Thyroid gland (tissue), 4 donors: ENCODE measurements around the gene FAM120B. TPM values are rescaled to one million over a fixed set of nuclear protein-coding genes. Genes with fewer than 3 reads are reported as not detected.

ENCODE experiments used
- DNase-seq, 2 donors: peaks; one replicate each; pipeline ENCODE4 v3.0.0-alpha.2; 2019
- H3K27ac ChIP-seq, 3 donors: fragments of 200-600 bp; sonication (generic); 1 replicate in 2 of 3; 2 replicates in 1 of 3; pipeline ENCODE4 v1.5.1; 2016 to 2019; ENCODE audit warnings: mild to moderate bottlenecking in 1 of 3, moderate library complexity in 1 of 3
- H3K27me3 ChIP-seq: fragments of 200-600 bp; sonication (generic); one replicate; pipeline ENCODE4 v1.5.1; 2019
- H3K36me3 ChIP-seq, 2 donors: fragments of 200-600 bp; sonication (generic); one replicate each; pipeline ENCODE4 v1.5.1; 2016 to 2019
- H3K4me1 ChIP-seq, 2 donors: fragments of 200-600 bp; sonication (generic); one replicate each; pipeline ENCODE4 v1.5.1; 2017 to 2019
- H3K4me3 ChIP-seq, 3 donors: fragments of 200-600 bp; sonication (generic); replicated peaks in 1 of 3; 1 replicate in 2 of 3; 2 replicates in 1 of 3; pipeline ENCODE4 v1.5.1; 2016; ENCODE audit warnings: mild to moderate bottlenecking in 1 of 3
- H3K9me3 ChIP-seq: fragments of 200-600 bp; sonication (generic); one replicate; pipeline ENCODE4 v1.5.1; 2017
- POLR2A ChIP-seq, 2 donors: fragments of 450-650 bp; IDR thresholded peaks; one replicate each; pipeline ENCODE4 v1.6.1; 2017; ENCODE audit warnings: antibody characterized with exemption in 2 of 2, mild to moderate bottlenecking in 2 of 2, moderate library complexity in 1 of 2
- WGBS, 2 donors: methylation state at CpG; one replicate each; pipeline ENCODE4 v1.1.5; 2017; 5-methylcytosine and 5-hydroxymethylcytosine counted together
- intact Hi-C: fragments of 100-400 bp; cut with DNase I; formaldehyde crosslinking; loops from one replicate; pipeline ENCODE4 v1.15.1; 2023
- total RNA-seq, 4 donors: library from RNA; depleted of rRNA; stranded (reverse); fragments of >200 nt; gene quantifications; one replicate each; pipeline ENCODE4 v1.2.3, GENCODE V29; 2016
- TF ChIP-seq, protein P1 (sequence below), 6 experiments: fragments of 200-600 bp in 3 of 6; fragments of 450-650 bp in 3 of 6; sonication (generic) in 3 of 6; IDR thresholded peaks; one replicate each; pipeline ENCODE4 v1.5.1; 2016 to 2019; ENCODE audit warnings: antibody characterized with exemption in 6 of 6, mild to moderate bottlenecking in 2 of 6, inconsistent platforms in 1 of 6, moderate library complexity in 1 of 6

Gene FAM120B
- total RNA-seq, 4 donors from 2014 or later, result 26.9 to 38.4 (median 27.7) TPM

DNA sequence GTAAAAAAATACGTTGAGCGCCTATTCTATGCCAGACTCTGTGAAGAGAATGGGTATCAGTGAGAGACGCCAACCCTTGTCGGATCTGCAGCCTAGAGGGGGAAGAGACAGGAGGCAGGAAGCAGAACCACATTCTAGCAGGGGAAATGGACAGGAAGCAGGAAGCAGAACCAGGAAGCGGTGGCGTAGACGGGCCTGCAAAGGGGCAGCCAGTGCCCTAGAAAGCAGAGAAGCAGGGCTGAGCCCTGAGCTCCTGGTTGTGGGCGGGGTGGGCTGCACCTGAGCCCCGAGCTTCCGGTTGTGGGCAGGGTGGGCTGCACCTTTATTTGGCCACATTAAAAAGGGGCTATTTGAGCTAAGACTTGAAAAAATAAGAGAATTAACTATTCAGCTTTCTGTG is 71.9 kb downstream of the FAM120B start:
- no peak overlapping the region for H3K27ac ChIP-seq
- H3K9me3 ChIP-seq, result no peaks in the 10 kb centered on the region
- no peaks in the 10 kb centered on the region for H3K27me3 ChIP-seq
- H3K36me3 ChIP-seq, result no peaks in the 10 kb centered on the region
- WGBS, 2 donors, result 82 to 83% methylated on average over 10 of the region's 10 CpGs
- intact Hi-C loops, result no loop called here
- no peak for DNase-seq
- H3K4me1 ChIP-seq, result peaks cover 0 to 4% of the 10 kb centered on the region in 2 donors
- no peak for TF ChIP-seq POLR2A (IDR thresholded peaks at IDR 0.05)
- TF ChIP-seq, protein P1, sequence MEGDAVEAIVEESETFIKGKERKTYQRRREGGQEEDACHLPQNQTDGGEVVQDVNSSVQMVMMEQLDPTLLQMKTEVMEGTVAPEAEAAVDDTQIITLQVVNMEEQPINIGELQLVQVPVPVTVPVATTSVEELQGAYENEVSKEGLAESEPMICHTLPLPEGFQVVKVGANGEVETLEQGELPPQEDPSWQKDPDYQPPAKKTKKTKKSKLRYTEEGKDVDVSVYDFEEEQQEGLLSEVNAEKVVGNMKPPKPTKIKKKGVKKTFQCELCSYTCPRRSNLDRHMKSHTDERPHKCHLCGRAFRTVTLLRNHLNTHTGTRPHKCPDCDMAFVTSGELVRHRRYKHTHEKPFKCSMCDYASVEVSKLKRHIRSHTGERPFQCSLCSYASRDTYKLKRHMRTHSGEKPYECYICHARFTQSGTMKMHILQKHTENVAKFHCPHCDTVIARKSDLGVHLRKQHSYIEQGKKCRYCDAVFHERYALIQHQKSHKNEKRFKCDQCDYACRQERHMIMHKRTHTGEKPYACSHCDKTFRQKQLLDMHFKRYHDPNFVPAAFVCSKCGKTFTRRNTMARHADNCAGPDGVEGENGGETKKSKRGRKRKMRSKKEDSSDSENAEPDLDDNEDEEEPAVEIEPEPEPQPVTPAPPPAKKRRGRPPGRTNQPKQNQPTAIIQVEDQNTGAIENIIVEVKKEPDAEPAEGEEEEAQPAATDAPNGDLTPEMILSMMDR (IDR thresholded peaks at IDR 0.05), result no peak
- no peak overlapping the region for H3K4me3 ChIP-seq

DNA sequence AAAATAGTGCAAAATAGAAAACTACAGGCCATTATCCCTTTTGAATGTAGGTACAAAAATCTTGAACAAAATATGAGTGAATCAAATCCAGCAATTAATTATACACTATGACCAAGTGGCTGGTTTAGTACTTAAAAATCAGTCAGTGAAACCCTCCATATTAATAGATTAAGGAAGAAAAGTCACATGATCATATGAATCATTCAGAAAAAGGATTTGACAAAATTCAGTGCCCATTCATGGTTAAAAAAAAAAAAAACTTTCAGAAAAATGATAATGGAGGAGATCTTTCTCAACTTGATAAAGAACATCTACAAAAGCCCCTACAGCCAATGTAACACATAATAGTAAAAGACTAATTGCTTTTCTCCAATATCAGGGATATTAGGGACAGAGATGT is 75.0 kb downstream of the FAM120B start:
- DNase-seq, result no peak
- Histone ChIP-seq H3K9me3 (no peaks in the 10 kb centered on the region), H3K27ac (no peak overlapping the region), H3K27me3 (no peaks in the 10 kb centered on the region), H3K4me3 (no peak overlapping the region), H3K36me3 (no peaks in the 10 kb centered on the region), H3K4me1 (peaks cover 0 to 4% of the 10 kb centered on the region in 2 donors)
- TF ChIP-seq, protein P1 (IDR thresholded peaks at IDR 0.05), result no peak
- TF ChIP-seq POLR2A (IDR thresholded peaks at IDR 0.05), result no peak
- intact Hi-C loops, result no loop called here

DNA sequence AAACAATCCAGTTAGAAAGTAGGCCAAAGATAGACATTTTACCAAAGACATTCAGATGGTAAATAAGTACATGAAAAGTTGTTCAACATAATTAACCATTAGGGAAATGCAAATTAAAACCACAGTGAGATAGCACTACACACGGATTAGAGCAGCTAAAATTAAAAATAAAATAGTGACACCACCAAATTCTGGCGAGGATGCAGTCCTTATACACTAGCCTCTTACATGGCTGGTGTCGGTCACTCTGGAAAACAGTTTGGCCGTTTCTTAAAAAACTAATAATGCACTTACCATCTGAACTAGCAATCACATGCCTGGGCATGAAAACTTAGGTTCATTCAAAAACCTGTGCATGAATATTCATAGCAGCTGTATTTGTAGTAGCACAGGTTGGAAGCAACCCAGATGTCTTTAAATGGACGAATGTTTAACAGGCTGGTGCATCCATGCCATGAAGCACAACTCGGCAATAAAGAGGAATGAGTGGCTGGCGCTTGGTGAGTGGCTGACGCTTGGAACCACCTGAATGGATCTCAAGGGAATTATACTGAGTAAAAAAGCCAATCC is 77.0 kb downstream of the FAM120B start:
- intact Hi-C loops, result no loop called here
- TF ChIP-seq POLR2A (IDR thresholded peaks at IDR 0.05), result no peak
- TF ChIP-seq, protein P1 (IDR thresholded peaks at IDR 0.05), result no peak
- H3K27ac ChIP-seq, result no peak overlapping the region
- H3K27me3 ChIP-seq, result no peaks in the 10 kb centered on the region
- H3K9me3 ChIP-seq, result no peaks in the 10 kb centered on the region
- peaks cover 0 to 4% of the 10 kb centered on the region in 2 donors for H3K4me1 ChIP-seq
- H3K4me3 ChIP-seq, result no peak overlapping the region
- H3K36me3 ChIP-seq, result peaks cover 0 to 4% of the 10 kb centered on the region in 2 donors
- no peak for DNase-seq
- WGBS, 2 donors, result 93% methylated on average over 8 of the region's 8 CpGs

- peaks cover 0 to 4% of the 10 kb centered on the region in 2 donors for H3K4me1 ChIP-seq
- no peak overlapping the region for H3K27ac ChIP-seq
- no peaks in the 10 kb centered on the region for H3K9me3 ChIP-seq
- TF ChIP-seq POLR2A (IDR thresholded peaks at IDR 0.05), result no peak
- TF ChIP-seq, protein P1 (IDR thresholded peaks at IDR 0.05), result no peak
- H3K27me3 ChIP-seq, result no peaks in the 10 kb centered on the region
- intact Hi-C loops, result no loop called here
- no peak overlapping the region for H3K4me3 ChIP-seq
- 92 to 95% methylated on average over 5 of the region's 5 CpGs for WGBS, 2 donors
- DNase-seq, result no peak
- peaks cover 0 to 6% of the 10 kb centered on the region in 2 donors for H3K36me3 ChIP-seq
Observed at GRCh38 chr6:170385506-170385905, 78.9 kb downstream of the FAM120B start.

GRCh38 chr6:170388113-170388512 is 81.6 kb downstream of the FAM120B start:
- no peaks in the 10 kb centered on the region for H3K9me3 ChIP-seq
- no peaks in the 10 kb centered on the region for H3K4me1 ChIP-seq
- H3K27ac ChIP-seq, result no peak overlapping the region
- TF ChIP-seq POLR2A (IDR thresholded peaks at IDR 0.05), result no peak
- TF ChIP-seq, protein P1 (IDR thresholded peaks at IDR 0.05), result no peak
- H3K27me3 ChIP-seq, result no peaks in the 10 kb centered on the region
- DNase-seq, result no peak
- intact Hi-C loops, result no loop called here
- no peak overlapping the region for H3K4me3 ChIP-seq
- peaks cover 10 to 16% of the 10 kb centered on the region in 2 donors for H3K36me3 ChIP-seq
- 90 to 93% methylated on average over 8 of the region's 8 CpGs for WGBS, 2 donors
